GM19328 (cell line): ENCODE data around the gene IFFO2.

ENCODE experiments used
- ATAC-seq: cut with Tn5 transposase; IDR thresholded peaks from one replicate; pipeline ENCODE4 v1.9.1; 2021; ENCODE audit warnings: mild to moderate bottlenecking, moderate library complexity; ENCODE audit not compliant: unreplicated experiment

IFFO2 gene

GRCh38 chr1:18972991-18973390 lies 16.5 kb upstream of the IFFO2 start:
- no peak for ATAC-seq

- no peak for ATAC-seq
These were observed 16.1 kb upstream of the IFFO2 start for GRCh38 chr1:18972531-18972930.

GRCh38 chr1:18970762-18971161 lies 14.3 kb upstream of the IFFO2 start:
- ATAC-seq: no peak

- no peak for ATAC-seq
These were observed 13.9 kb upstream of the IFFO2 start for GRCh38 chr1:18970358-18970757.

- no peak for ATAC-seq
These were observed 10.7 kb upstream of the IFFO2 start for GRCh38 chr1:18967066-18967690.

- ATAC-seq: no peak
These were observed 9.0 kb upstream of the IFFO2 start for GRCh38 chr1:18965206-18966173.

GRCh38 chr1:18963968-18964367 lies 7.5 kb upstream of the IFFO2 start:
- ATAC-seq: no peak

- no peak for ATAC-seq
These were observed 6.6 kb upstream of the IFFO2 start for GRCh38 chr1:18962855-18963737.

GRCh38 chr1:18962121-18962721 lies 5.7 kb upstream of the IFFO2 start:
- no peak for ATAC-seq

- no peak for ATAC-seq
These were observed 4.3 kb upstream of the IFFO2 start for GRCh38 chr1:18960821-18961220.

GRCh38 chr1:18960409-18960808 lies 3.9 kb upstream of the IFFO2 start:
- ATAC-seq: no peak

- ATAC-seq: no peak
These were observed 3.1 kb upstream of the IFFO2 start for GRCh38 chr1:18959591-18959990.

GRCh38 chr1:18957532-18958300 lies 1.2 kb upstream of the IFFO2 start:
- ATAC-seq: no peak

- ATAC-seq: no peak
These were observed 653 bp upstream of the IFFO2 start for GRCh38 chr1:18957136-18957521.

- no peak for ATAC-seq
These were observed 859 bp downstream of the IFFO2 start for GRCh38 chr1:18955441-18956192.

- ATAC-seq: no peak
These were observed 1.4 kb downstream of the IFFO2 start for GRCh38 chr1:18955131-18955440.

- no peak for ATAC-seq
These were observed 2.0 kb downstream of the IFFO2 start for GRCh38 chr1:18954270-18955071.

- ATAC-seq: no peak
These were observed 2.7 kb downstream of the IFFO2 start for GRCh38 chr1:18953731-18954231.
